Stimulated activated CD8-positive, alpha-beta memory T cell treated with anti-CD3 and anti-CD28 coated beads, Interleukin-2, amount 100 ng/mL, for 48 hours (primary cell): ENCODE measurements around the gene DISC1.
A peak's percentile ranks its signal among the peaks of the same experiment; 100 is the strongest.
"Not testable (repeated sequence)": the region's sequence is repeated elsewhere in the genome, so short reads cannot be mapped to it uniquely, and the experiment has no call there.

ENCODE experiments used
- DNase-seq, 2 donors: peaks; one replicate each; pipeline ENCODE4 v3.0.0-alpha.2; 2020; ENCODE audit warnings: low read depth in 2 of 2

DISC1 gene

DNA sequence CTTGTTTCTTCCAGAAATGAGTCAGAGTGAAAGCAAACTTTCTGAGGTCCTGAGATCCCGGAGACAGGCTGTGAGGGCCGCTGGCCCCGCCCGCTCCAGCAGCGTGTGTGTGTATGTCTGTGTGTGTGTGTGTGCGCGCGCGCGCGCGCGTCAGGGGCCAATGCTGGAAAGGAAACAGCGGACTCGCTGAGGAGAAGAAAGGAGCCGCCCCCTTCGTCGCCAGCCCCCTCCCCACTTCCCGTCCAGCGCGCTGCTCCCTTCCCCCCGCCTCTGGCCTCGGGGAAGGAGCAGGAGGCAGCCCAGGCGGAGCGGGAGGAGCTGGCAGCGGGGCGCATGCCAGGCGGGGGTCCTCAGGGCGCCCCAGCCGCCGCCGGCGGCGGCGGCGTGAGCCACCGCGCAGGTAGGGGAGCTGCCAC is at the start of gene DISC1:
DISC1 (plus strand) TSS at position 256 of the 416 bp plus-strand sequence; CDS start at position 334, 78 bp downstream.
- DNase-seq, result peak in 1 of 2 donors; percentile 26

DNA sequence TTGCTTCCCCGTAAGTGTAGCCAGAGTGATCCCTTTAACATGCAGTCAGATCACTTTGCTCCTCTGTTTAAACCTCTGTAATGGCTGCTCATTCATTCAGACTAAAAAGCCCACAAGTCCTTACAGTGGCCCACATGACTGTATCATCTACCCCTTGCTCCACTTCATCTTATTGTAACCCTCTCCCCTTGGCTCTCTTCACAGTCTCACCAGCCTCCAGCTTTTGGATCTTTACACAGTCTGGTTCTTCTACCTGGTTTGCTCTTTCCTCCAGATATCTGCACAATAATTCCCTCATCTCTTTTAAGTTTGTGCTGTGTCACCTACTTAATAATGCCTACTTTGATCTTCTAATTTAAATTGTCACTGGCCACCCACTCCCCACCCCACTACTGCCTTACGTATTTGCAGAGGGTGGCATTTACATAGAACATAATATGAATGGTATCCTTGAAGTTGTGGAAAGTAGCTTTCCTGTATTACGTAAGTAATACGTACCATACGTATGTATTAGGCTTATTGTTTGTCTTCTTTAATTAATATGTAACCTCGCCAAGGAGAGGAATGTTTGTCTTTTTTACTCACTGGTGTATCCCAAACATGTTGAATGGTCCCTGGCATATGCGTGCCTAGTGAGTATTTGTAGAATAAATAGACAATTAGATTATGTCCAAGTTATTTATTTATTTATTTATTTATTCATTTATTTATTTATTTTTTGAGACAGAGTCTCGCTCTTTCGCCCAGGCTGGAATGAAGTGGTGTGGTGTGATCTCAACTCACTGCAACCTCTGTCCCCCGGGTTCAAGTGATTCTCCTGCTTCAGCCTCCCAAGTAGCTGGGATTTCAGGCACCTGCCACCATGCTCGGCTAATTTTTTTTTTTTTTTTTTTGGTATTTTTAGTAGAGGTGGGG is 49.5 kb upstream of the DISC1 start:
- no peak for DNase-seq

DNA sequence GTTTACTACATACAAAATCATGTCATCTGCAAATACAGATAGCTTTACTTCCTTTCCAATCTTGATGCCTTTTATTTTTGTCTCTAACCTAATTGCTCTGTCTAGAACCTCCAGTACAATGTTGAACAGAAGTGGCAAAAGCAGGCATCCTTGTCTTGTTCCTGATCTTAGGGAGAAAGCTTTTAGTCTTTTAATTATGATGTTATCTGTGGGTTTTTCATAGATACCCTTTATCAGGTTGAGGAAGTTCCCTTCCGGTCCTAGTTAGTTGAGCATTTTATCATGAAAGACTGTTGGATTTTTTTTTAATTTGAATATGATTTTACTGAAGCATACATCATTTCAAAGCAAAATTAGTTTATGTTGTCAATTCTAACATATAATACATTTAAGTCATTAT is 45.7 kb upstream of the DISC1 start:
- DNase-seq, result no peak

DNA sequence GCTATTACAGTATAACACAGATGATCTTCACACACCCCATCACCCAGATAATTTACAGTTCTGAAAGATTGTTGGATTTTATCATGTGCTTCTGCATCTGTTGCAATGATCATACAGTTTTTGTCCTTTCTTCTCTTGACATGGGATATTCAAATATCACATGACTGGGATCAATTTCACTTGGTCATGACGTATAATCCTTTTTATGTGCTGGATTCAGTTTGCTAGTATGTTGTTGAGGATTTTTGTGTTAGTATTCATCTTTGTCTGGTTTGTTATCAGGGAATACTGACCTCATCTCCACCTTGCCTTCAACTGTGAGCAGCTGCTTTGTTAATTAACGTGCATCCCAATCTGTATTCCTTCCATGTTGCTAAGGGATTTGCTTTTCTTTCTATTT is 44.7 kb upstream of the DISC1 start:
- no peak for DNase-seq

DNA sequence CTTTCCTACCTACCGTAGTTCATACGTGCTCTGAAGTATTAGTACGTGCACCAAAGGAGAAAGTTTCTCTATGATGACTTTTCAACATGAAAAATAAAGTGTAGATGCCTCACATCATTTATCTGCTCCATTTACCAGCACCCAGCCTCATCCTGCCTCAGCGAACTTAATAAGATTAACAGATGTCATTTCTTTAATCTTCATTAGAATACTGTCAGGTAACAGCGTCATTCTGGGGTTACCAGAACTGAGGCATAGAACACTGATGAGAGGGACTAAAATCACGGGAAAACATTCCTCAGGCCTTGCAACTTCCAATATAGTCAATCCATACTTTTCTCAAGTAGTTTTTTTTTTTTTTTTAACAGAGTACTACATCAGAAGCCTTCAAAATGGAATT is 43.2 kb upstream of the DISC1 start:
- DNase-seq, result no peak

DNA sequence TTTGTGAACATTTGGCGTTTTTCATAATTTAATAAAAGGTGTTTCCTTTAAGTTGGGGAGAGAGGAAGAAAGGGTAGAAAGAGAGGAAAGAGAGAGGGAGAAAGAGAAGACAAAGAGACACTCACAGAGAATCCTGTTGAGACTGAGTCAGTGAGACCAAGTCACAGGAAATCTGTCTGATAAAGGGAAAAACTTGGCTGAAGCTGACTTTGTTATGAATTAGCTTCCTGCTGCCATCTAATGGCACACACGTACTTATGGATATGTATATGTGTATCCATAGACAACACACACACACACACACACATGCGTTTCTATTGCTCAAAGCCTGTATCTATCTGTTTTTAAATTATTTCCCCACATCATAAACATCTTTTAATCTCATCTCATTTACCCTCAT is 42.5 kb upstream of the DISC1 start:
- DNase-seq, result no peak

DNA sequence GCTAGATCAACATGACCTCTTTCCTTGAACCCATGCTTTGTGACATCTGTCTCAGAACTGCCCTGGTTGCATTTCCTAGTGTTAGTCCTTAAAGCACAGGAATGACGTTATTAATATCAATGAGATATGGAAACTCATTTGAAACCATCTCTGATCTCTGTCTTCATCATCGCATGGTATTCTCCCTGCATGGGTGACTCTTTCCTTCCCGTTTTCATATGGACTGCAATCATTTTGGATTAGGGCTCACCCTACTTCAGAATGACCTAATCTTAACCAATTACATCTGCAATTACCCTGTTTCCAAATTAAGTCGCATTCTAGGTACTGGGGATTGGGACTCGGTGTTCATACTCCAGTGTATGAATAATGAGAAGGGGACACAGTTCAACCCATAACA is 41.7 kb upstream of the DISC1 start:
- no peak for DNase-seq

DNA sequence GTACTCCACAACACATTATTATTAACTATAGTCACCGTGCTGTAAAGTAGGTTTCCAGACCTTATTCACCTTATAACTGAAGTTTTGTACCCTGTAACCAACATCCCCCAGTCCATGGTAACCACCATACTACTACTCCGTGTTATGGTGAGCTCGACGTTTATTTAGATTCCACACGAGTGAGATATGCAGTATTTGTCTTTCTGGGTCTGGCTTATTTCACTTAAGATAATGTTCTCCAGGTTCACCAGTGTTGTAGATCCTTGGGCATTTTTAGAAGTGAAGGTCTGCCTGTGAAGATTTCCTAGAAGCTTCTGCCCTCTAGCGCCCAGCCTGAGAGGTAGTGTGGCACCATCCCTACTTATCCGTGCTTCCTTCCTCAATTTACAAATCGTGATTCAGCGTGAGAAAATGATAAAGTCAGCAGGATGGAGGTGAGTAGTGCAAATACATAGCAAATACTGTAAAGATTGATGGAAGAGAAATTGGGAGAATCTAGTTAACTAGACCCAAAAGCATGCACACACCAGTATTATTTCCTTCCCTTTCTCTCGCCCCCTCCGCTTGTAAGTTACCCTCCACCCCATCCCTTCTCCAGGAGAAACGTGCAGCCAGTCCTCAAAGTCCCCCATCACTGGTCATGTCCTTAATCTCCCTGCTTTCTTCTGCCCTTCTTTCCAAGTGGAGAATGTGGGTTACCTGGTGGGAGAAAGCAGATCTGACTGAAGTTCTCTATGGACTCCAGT is 36.0 kb upstream of the DISC1 start:
- peak in 1 of 2 donors; percentile 7 for DNase-seq

DNA sequence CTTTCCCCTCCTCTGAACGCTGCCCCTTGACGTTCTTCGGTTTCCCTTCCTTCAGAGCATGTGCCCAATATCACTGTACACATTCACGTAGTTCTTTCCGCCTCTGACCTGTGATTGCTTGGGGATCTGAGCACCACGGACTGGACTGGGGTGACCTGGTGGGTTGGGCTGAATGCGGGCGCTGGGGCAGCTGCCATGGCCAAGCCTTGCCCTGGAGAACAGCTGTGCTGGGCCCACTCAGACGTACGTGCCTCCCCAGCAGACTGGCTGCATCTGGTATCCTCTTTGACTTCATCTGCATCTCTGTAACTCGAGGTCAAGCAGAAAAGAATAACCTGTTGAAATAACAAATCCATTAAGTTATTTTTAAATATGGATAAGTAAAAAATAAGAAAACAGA is 35.1 kb upstream of the DISC1 start:
- DNase-seq, result no peak

DNA sequence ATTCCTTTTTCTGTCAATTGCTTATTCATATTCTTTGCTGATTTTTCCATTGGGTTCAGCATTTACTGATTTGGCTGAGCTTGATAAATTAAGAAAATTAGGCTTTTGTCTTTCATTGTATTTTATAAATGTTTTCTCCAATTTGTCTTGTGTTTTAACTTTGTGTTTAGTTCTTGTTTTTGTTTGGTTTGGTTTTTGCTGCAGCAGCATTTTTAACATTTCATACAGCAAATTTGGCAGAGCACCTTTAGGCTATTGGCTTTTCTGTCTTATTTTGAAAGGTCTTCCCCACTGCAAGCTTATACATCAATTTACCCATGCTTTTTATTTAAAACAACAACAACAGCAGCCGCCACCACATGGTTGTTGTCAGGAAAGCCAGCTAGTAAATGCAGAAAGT is 33.8 kb upstream of the DISC1 start:
- DNase-seq, result no peak

DNA sequence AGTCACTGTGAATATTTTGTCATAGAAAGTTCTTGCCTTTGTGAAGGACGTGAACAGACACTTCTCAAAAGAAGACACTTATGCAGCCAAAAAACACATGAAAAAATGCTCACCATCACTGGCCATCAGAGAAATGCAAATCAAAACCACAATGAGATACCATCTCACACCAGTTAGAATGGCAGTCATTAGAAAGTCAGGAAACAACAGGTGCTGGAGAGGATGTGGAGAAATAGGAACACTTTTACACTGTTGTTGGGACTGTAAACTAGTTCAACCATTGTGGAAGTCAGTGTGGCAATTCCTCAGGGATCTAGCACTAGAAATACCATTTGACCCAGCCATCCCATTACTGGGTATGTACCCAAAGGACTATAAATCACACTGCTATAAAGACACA is 33.3 kb upstream of the DISC1 start:
- DNase-seq, result not testable (repeated sequence)

DNA sequence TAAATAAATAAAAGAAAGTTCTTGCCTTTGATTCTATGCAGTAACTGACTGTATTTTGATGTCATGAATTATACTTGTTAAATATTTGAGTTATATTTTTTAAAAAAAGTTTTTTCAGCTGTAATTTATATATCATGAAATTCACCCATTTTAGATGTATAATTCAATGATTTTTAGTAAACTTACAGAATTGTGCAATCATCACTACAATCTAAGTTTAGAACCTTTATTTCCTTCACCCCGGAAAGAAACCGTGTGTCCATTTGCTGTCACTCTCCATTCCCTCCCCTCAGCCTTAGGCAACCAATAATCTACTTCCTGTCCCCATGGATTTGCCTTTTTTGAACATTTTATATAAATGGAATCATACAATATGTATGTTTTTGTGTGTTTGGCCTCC is 32.5 kb upstream of the DISC1 start:
- DNase-seq, result no peak

DNA sequence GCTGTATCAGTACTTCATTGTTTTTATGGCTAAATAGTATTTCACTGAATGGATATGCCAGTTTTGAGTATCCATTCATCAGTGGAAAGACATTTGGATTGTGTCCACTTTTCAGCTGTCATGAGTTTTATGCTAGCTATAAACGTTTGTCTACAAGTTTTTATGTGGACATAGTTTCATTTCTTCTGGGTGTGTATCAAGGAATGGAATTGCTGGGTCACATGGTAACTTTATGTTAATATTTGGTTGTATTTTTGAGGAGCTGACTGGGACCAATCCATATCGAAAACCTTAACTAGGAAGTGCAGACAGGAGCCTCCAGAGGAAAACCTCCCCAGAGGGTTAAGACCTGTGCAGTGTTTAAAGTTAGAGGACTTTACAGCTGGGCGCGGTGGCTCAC is 31.8 kb upstream of the DISC1 start:
- no peak for DNase-seq

DNA sequence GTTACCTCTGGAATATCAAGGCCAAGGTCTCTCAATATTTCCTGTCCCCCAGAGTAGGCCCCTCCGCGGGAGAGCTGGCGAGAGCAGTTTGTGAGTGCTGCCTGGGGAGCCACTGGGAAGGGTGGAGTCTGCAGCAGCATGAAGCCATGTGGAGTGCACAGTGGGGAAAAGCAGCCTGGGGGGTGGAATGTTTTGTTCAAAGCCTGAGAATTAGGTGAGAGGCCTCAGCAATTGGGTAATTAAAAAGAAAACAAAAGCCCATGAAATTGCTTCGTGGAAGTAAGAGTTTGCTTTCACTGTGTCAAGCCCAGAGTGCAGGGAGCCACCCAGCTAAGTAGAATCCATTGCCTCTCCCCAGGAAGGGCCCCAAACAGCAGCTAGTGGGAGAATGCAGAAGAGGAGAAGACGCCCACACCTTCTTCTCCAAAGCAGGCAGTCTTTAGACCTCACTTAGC is 30.2 kb upstream of the DISC1 start:
- DNase-seq, result no peak

DNA sequence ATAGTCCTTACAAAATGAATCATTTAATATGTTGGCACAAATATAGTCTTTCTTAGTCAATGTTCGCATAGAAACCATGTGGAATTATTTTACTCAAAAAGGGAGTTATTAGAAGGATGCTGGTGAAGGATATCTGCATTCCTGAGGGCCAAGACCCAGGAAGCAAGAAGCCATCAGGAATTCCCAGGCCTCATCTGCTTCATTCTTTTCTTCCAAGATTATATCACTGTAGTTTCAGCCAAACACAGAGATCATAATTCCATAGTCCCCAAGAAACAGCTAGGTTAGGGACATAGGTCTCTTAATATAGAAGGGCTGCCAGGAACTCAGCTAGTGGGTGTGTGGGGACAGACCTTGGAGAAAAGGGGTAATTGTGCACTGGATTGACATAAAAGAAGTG is 28.6 kb upstream of the DISC1 start:
- DNase-seq, result no peak

DNA sequence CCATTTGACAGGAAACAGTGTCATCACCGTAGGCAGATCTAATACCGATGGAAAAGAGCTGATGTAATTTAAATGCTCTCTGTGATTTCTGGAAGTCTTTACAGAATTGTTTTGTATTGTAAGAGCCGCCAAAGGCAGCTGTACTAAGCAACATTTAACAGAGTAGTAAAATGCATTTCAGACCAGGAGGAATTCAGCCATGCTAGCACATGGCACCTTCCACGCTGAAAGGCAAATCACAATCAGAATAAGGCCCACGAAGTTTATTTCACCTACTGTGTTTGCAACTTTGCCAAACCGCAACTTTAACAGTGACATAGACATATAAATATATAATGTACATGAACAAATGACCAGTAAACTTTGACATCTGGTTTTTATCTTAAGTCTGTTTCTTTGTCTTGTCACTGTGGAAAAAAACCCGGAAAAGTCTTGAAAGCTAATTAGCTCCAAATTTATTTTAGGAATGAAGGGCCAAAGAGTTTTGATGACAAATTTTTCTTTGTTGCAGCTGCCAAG is 26.1 kb upstream of the DISC1 start:
- DNase-seq, result no peak

DNA sequence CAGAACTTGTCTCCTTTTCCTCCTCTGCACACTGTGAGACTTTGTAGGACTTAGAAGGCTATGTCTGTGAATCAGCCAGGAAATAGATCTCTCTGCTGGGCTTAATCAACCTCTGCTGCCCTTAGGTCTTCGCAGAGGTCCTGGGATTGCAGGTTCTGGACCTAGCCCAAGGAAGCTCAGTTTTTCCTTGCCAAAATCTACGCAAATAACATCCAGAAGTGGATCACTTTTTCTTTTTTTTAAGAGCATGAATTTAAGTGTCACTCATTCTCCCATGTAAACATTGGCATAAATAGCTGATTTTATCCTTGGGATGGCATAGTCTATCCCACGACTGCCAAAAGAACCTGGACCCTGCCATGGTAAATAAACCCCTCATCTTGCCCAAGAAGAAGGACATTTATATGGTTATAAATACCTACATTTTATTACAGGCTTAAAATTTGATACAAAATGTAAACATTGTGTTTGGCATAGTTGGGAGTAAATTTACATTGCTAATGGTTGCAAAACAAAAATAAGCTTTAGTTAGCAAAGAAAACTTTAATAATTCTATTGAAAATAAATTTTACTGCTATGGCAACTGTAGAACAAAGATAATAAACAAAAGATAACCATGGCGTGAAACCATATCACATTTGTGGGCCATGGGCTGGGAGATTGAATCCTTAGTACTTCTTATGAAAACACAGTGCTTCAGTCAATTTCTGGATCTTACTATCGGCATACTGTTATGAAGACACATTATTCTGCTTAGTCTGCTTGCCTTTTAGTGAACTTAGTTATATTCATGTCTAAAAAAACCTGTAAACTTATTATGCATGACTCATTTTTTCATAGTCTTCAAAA is 24.5 kb upstream of the DISC1 start:
- DNase-seq, result no peak

DNA sequence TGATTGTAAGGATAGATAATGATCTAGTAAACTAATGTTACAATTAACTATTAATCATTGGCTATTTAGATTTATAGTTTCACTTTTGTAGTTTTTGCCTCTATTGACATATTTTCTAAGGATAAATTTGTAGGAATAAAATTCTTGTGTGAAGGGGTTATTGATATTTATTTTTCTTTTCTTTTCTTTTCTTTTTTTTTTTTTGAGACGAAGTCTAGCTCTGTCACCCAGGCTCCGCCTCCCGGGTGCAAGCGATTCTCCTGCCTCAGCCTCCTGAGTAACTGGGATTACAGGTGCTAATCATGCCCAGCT is 24.0 kb upstream of the DISC1 start:
- no peak for DNase-seq

DNA sequence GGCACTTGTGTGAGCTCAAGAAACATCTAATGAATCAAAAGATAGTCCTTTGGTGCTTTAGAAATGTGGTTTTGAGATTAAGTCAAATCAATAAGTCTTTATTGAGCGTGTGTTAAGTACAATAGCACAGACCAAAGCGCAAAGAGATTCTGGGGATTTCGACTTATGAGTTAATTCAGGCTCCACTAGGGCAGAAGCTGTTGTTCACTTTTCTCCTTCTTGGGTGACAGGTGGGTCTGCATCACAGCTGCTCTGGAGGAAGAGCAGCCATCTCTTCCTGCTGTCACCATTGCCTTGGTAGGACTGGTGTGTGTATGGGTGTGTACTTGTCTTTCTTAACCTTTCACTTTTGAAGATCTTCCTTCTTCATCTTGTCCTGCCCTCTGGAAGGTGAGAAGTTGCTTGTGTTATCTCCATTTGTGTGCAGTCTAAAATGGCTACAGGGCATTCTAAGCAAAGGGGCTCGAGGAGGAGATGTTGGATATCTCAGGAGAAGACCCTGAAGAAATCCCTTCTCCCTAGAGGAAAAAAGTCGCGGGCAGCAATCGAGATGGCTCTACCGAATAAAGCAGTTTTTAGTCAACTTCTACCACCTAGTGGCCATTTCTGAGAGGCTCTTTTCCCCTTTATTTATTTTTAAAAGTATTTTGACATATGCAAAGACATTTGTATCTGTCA is 22.9 kb upstream of the DISC1 start:
- no peak for DNase-seq

DNA sequence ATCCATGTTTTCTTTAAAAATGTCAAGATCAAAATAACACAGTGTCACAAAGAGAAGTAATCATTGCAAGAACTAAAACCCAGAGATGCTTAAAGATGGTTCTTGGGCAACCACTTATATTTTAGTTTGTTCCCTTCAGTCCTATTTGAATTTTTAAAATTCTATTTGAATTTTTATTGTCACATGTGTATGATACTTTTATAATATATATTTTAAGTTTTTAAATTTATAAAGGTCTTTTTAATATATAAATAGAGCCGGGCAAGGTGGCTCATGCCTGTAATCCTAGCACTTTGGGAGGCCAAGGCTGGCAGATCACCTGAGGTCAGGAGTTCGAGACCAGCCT is 22.3 kb upstream of the DISC1 start:
- DNase-seq, result no peak
